SK-N-SH (cell line): ENCODE results near the gene CCNL1. TPM values are rescaled to one million over a fixed set of nuclear protein-coding genes. Genes with fewer than 3 reads are reported as not detected.

Experiments used
- CTCF ChIA-PET: fragments of 300-600, 350-600 bp; formaldehyde crosslinking; extraction: SDS; loops from one replicate; lab custom pipeline; 2021; lab: Yijun Ruan, JAX
- POLR2A ChIA-PET: fragments of 350-600 bp; sonication (Branson Sonifier 250); formaldehyde crosslinking; extraction: SDS; loops from one replicate; lab custom pipeline; 2020; ENCODE audit warnings: antibody characterized with exemption, inconsistent platforms; lab: Yijun Ruan, JAX
- DNase-seq: peaks from one replicate; pipeline ENCODE4 v3.0.0; 2012
- H2AFZ ChIP-seq: fragments of 200-600 bp; sonication (generic); 2 replicates; pipeline ENCODE4 v1.8.1; 2016; ENCODE audit warnings: antibody characterized with exemption, mild to moderate bottlenecking, low read depth
- H3F3A ChIP-seq: fragments of 200-600 bp; sonication (generic); replicated peaks from 2 replicates; pipeline ENCODE3; 2016; ENCODE audit warnings: antibody characterized with exemption, mild to moderate bottlenecking; ENCODE audit not compliant: insufficient read depth
- H3K27ac ChIP-seq, 2 experiments: fragments of 200-500 bp in 1 of 2; fragments of 200-600 bp in 1 of 2; sonication (Bioruptor generic) in 1 of 2; sonication (generic), shearing (Covaris generic) in 1 of 2; 2 replicates each; pipeline versions ENCODE4 v1.5.1 to v1.6.1; 2014 to 2016; ENCODE audit warnings: low read depth in 2 of 2, inconsistent platforms in 1 of 2, low read length in 1 of 2, mild to moderate bottlenecking in 1 of 2, mixed read lengths in 1 of 2
- H3K27me3 ChIP-seq: fragments of 200-600 bp; sonication (generic), shearing (Covaris generic); 2 replicates; pipeline ENCODE4 v1.6.1; 2016; ENCODE audit warnings: mixed run types; ENCODE audit not compliant: insufficient read depth
- H3K36me3 ChIP-seq, 2 experiments: fragments of 200-500 bp in 1 of 2; fragments of 200-600 bp in 1 of 2; sonication (Bioruptor generic) in 1 of 2; sonication (generic) in 1 of 2; replicated peaks in 1 of 2; 2 replicates each; pipeline versions ENCODE3 to v1.5.1; 2014 to 2016; ENCODE audit warnings: low read length in 1 of 2, mild to moderate bottlenecking in 1 of 2; ENCODE audit not compliant: insufficient read depth in 2 of 2, control insufficient read depth in 1 of 2
- H3K4me1 ChIP-seq, 2 experiments: fragments of 200-500 bp in 1 of 2; fragments of 200-600 bp in 1 of 2; sonication (Bioruptor generic) in 1 of 2; sonication (generic), shearing (Covaris generic) in 1 of 2; 2 replicates each; pipeline versions ENCODE4 v1.5.1 to v1.6.1; 2014 to 2016; ENCODE audit warnings: low read depth in 1 of 2, low read length in 1 of 2, mixed run types in 1 of 2; ENCODE audit not compliant: insufficient read depth in 2 of 2, control insufficient read depth in 1 of 2
- H3K4me2 ChIP-seq: fragments of 200-600 bp; sonication (generic), shearing (Covaris generic); 2 replicates; pipeline ENCODE4 v1.6.1; 2017; ENCODE audit warnings: mixed run types
- H3K4me3 ChIP-seq, 2 experiments: fragments of 200-500 bp in 1 of 2; fragments of 200-600 bp in 1 of 2; sonication (Bioruptor generic) in 1 of 2; sonication (generic), shearing (Covaris generic) in 1 of 2; 2 replicates each; pipeline versions ENCODE4 v1.5.1 to v1.8.1; 2014 to 2016; ENCODE audit warnings: low read depth in 2 of 2, inconsistent platforms in 1 of 2, low read length in 1 of 2, mild to moderate bottlenecking in 1 of 2, mixed read lengths in 1 of 2, moderate library complexity in 1 of 2
- H3K79me2 ChIP-seq: fragments of 200-600 bp; sonication (generic); 2 replicates; pipeline ENCODE4 v1.8.1; 2017; ENCODE audit warnings: mild to moderate bottlenecking; ENCODE audit not compliant: insufficient read depth
- H3K9ac ChIP-seq: fragments of 200-600 bp; sonication (generic); 2 replicates; pipeline ENCODE4 v1.6.1; 2017; ENCODE audit warnings: mixed run types
- H3K9me2 ChIP-seq: fragments of 200-600 bp; sonication (generic); 2 replicates; pipeline ENCODE4 v1.6.1; 2017; ENCODE audit warnings: mixed run types
- H3K9me3 ChIP-seq: fragments of 200-600 bp; sonication (generic); 2 replicates; pipeline ENCODE4 v1.6.1; 2017; ENCODE audit warnings: mixed run types, mild to moderate bottlenecking, moderate library complexity
- H4K20me1 ChIP-seq: fragments of 200-600 bp; sonication (generic); 2 replicates; pipeline ENCODE4 v1.6.1; 2017; ENCODE audit warnings: mild to moderate bottlenecking, mixed run types; ENCODE audit not compliant: insufficient read depth
- ELF1 ChIP-seq: IDR thresholded peaks from 2 replicates; pipeline ENCODE4 v1.4.0; 2012
- GABPA ChIP-seq: IDR thresholded peaks from 2 replicates; pipeline ENCODE4 v1.4.0; 2012; ENCODE audit warnings: low read depth, mild to moderate bottlenecking
- MEF2A ChIP-seq: IDR thresholded peaks from 2 replicates; pipeline ENCODE4 v1.4.0; 2012; ENCODE audit warnings: low read depth, borderline replicate concordance
- RCOR1 ChIP-seq: fragments of 150-350 bp; IDR thresholded peaks from 2 replicates; pipeline ENCODE4 v1.6.1; 2017; ENCODE audit warnings: antibody characterized with exemption, low read length
- SMC3 ChIP-seq: IDR thresholded peaks from 2 replicates; pipeline ENCODE4 v1.6.1; 2012; ENCODE audit warnings: low read depth, low read length, improper control_type of control experiment
- TCF12 ChIP-seq: IDR thresholded peaks from 2 replicates; pipeline ENCODE4 v1.4.0; 2012
- WGBS: methylation state at CpG from one replicate; pipeline ENCODE4 v1.1.6; 2017; ENCODE audit warnings: low lambda C conversion rate; 5-methylcytosine and 5-hydroxymethylcytosine counted together
- polyA plus RNA-seq, 3 experiments: library from polyadenylated mRNA; depleted of rRNA; stranded (reverse); fragments of >200 nt; gene quantifications; 2 replicates each; pipeline ENCODE4 v1.2.3, GENCODE V29; 2012
- TF ChIP-seq, protein P1 (sequence below): IDR thresholded peaks from 2 replicates; pipeline ENCODE4 v1.4.0; 2012; ENCODE audit warnings: low read depth, borderline replicate concordance
- TF ChIP-seq, protein P2 (sequence below): IDR thresholded peaks from 2 replicates; pipeline ENCODE4; 2012
- TF ChIP-seq, protein P3 (sequence below): fragments of 150-350 bp; IDR thresholded peaks from 2 replicates; pipeline ENCODE4 v1.6.1; 2017; ENCODE audit warnings: antibody characterized with exemption, low read length, low read depth, borderline replicate concordance
- TF ChIP-seq, protein P4 (sequence below): fragments of 150-350 bp; IDR thresholded peaks from 2 replicates; pipeline ENCODE4 v1.6.1; 2016; ENCODE audit warnings: mild to moderate bottlenecking, low read depth, low read length
- TF ChIP-seq, protein P5 (sequence below): IDR thresholded peaks from 2 replicates; pipeline ENCODE4 v1.6.1; 2012; ENCODE audit warnings: mild to moderate bottlenecking, low read depth, low read length, moderate library complexity
- TF ChIP-seq, protein P6 (sequence below): fragments of 200-600 bp; sonication (generic); IDR thresholded peaks from 2 replicates; pipeline ENCODE4 v1.6.1; 2017; ENCODE audit warnings: antibody characterized with exemption, mild to moderate bottlenecking, moderate library complexity

CCNL1 gene
- polyA plus RNA-seq, 1 of the 3 experiments (the other 2 are of a cell fraction): 99.8 TPM

DNA sequence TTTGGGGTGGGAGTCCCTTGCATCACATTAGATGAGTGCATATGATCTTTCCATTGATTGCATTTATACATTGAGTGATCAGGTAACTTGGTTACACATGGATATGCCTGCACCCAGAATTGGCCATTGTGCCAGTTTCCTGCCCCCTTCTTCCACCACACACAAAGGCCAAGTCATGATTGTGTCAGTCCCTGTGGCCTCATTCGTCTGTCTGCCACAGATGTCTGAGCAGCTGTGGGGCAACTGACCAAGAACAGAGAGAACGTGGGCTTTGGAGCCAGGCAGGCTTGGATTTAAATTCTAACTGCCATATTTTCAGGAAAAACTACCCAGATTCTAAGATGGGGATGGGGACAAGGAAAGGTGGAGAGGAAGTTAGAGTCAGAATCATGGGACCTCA, 27.0 kb downstream of the CCNL1 start:
- H3K79me2 ChIP-seq: no peaks in the 10 kb centered on the region
- 74% methylated on average over 2 of the region's 2 CpGs for WGBS
- H3K27me3 ChIP-seq: no peaks in the 10 kb centered on the region
- no peak overlapping the region for H3K27ac ChIP-seq
- H3K9me3 ChIP-seq: no peaks in the 10 kb centered on the region
- H3K4me2 ChIP-seq: no peak overlapping the region
- peaks cover 15% of the 10 kb centered on the region for H3F3A ChIP-seq
- H3K4me1 ChIP-seq: peaks cover 16 to 57% of the 10 kb centered on the region in 2 experiments; a peak in 3 of 4 replicates
- no peak overlapping the region for H3K9ac ChIP-seq
- no peaks in the 10 kb centered on the region for H3K9me2 ChIP-seq
- ChIA-PET POLR2A (no interaction called here), CTCF (interaction anchor here (0.6 to 1.5 kb wide), 2 partner anchors 44 to 986 kb away, joined by 3 to 4 read pairs; no protein-coding TSS in a partner anchor)
- no peaks in the 10 kb centered on the region for H3K36me3 ChIP-seq
- H2AFZ ChIP-seq: no peak overlapping the region
- H4K20me1 ChIP-seq: no peaks in the 10 kb centered on the region
- DNase-seq: no peak
- TF ChIP-seq, protein P1, sequence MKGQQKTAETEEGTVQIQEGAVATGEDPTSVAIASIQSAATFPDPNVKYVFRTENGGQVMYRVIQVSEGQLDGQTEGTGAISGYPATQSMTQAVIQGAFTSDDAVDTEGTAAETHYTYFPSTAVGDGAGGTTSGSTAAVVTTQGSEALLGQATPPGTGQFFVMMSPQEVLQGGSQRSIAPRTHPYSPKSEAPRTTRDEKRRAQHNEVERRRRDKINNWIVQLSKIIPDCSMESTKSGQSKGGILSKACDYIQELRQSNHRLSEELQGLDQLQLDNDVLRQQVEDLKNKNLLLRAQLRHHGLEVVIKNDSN: no peak
- TF ChIP-seq, protein P2, sequence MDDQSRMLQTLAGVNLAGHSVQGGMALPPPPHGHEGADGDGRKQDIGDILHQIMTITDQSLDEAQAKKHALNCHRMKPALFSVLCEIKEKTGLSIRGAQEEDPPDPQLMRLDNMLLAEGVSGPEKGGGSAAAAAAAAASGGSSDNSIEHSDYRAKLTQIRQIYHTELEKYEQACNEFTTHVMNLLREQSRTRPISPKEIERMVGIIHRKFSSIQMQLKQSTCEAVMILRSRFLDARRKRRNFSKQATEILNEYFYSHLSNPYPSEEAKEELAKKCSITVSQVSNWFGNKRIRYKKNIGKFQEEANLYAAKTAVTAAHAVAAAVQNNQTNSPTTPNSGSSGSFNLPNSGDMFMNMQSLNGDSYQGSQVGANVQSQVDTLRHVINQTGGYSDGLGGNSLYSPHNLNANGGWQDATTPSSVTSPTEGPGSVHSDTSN: peak; percentile 17; the same call in 1 of the 2 replicates
- no peak overlapping the region for H3K4me3 ChIP-seq

DNA sequence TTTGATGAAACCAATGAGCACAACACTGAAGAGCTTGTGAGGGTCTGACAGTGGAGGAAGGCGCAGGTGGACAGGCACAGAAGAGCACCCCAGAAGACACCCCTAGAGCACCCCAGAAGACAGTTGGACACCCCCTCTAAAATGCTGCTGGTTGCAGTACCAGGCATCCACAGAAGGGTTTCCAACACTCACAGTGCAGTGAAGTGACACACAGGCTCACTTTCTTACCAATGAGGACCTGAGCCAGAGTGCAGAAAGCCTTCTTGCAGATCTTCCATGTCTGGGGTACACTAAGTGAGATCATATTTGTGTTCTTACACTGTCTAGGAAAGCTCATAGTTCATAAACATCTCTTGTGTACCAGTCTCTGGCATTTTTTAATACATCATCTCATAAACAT, 27.6 kb downstream of the CCNL1 start:
- Histone ChIP-seq H3K4me2 (no peak overlapping the region; the same call in 1 of the 2 replicates), H3K79me2 (no peaks in the 10 kb centered on the region), H3K4me3 (no peak overlapping the region), H3K9me3 (no peaks in the 10 kb centered on the region), H3K9me2 (no peaks in the 10 kb centered on the region), H3K4me1 (peaks cover 16 to 63% of the 10 kb centered on the region in 2 experiments; a peak in 3 of 4 replicates), H3F3A (peaks cover 21% of the 10 kb centered on the region), H2AFZ (no peak overlapping the region), H3K9ac (no peak overlapping the region), H3K36me3 (no peaks in the 10 kb centered on the region), H3K27me3 (no peaks in the 10 kb centered on the region), H3K27ac (no peak overlapping the region), H4K20me1 (no peaks in the 10 kb centered on the region)
- ChIA-PET CTCF (interaction anchor here (0.6 to 1.5 kb wide), 3 partner anchors 43 to 986 kb away, joined by 3 to 4 read pairs (median 3); no protein-coding TSS in a partner anchor), POLR2A (no interaction called here)
- DNase-seq: no peak
- 100% methylated on average over 1 of the region's 1 CpG for WGBS
- TF ChIP-seq, protein P3, sequence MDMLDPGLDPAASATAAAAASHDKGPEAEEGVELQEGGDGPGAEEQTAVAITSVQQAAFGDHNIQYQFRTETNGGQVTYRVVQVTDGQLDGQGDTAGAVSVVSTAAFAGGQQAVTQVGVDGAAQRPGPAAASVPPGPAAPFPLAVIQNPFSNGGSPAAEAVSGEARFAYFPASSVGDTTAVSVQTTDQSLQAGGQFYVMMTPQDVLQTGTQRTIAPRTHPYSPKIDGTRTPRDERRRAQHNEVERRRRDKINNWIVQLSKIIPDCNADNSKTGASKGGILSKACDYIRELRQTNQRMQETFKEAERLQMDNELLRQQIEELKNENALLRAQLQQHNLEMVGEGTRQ: no peak
- TF ChIP-seq, protein P4, sequence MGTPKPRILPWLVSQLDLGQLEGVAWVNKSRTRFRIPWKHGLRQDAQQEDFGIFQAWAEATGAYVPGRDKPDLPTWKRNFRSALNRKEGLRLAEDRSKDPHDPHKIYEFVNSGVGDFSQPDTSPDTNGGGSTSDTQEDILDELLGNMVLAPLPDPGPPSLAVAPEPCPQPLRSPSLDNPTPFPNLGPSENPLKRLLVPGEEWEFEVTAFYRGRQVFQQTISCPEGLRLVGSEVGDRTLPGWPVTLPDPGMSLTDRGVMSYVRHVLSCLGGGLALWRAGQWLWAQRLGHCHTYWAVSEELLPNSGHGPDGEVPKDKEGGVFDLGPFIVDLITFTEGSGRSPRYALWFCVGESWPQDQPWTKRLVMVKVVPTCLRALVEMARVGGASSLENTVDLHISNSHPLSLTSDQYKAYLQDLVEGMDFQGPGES: no peak
- TF ChIP-seq, protein P5, sequence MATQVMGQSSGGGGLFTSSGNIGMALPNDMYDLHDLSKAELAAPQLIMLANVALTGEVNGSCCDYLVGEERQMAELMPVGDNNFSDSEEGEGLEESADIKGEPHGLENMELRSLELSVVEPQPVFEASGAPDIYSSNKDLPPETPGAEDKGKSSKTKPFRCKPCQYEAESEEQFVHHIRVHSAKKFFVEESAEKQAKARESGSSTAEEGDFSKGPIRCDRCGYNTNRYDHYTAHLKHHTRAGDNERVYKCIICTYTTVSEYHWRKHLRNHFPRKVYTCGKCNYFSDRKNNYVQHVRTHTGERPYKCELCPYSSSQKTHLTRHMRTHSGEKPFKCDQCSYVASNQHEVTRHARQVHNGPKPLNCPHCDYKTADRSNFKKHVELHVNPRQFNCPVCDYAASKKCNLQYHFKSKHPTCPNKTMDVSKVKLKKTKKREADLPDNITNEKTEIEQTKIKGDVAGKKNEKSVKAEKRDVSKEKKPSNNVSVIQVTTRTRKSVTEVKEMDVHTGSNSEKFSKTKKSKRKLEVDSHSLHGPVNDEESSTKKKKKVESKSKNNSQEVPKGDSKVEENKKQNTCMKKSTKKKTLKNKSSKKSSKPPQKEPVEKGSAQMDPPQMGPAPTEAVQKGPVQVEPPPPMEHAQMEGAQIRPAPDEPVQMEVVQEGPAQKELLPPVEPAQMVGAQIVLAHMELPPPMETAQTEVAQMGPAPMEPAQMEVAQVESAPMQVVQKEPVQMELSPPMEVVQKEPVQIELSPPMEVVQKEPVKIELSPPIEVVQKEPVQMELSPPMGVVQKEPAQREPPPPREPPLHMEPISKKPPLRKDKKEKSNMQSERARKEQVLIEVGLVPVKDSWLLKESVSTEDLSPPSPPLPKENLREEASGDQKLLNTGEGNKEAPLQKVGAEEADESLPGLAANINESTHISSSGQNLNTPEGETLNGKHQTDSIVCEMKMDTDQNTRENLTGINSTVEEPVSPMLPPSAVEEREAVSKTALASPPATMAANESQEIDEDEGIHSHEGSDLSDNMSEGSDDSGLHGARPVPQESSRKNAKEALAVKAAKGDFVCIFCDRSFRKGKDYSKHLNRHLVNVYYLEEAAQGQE: no peak
- no peak for TF ChIP-seq ELF1
- TF ChIP-seq, protein P1: no peak
- no peak for TF ChIP-seq RCOR1
- TF ChIP-seq, protein P6, sequence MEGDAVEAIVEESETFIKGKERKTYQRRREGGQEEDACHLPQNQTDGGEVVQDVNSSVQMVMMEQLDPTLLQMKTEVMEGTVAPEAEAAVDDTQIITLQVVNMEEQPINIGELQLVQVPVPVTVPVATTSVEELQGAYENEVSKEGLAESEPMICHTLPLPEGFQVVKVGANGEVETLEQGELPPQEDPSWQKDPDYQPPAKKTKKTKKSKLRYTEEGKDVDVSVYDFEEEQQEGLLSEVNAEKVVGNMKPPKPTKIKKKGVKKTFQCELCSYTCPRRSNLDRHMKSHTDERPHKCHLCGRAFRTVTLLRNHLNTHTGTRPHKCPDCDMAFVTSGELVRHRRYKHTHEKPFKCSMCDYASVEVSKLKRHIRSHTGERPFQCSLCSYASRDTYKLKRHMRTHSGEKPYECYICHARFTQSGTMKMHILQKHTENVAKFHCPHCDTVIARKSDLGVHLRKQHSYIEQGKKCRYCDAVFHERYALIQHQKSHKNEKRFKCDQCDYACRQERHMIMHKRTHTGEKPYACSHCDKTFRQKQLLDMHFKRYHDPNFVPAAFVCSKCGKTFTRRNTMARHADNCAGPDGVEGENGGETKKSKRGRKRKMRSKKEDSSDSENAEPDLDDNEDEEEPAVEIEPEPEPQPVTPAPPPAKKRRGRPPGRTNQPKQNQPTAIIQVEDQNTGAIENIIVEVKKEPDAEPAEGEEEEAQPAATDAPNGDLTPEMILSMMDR: no peak
- TF ChIP-seq MEF2A: no peak
- TF ChIP-seq GABPA: no peak
- TF ChIP-seq SMC3: no peak
- TF ChIP-seq TCF12: no peak
- TF ChIP-seq, all 33 proteins: peak for 0
